Skeletal muscle cell (primary cell): ENCODE measurements around the gene CYB561D1.

Experiments
- DNase-seq: peaks from one replicate; pipeline ENCODE4 v3.0.0-alpha.2; 2010; ENCODE audit warnings: low read depth
- H3K4me3 ChIP-seq: 2 replicates; pipeline ENCODE4 v1.5.1; 2011; ENCODE audit warnings: low read depth, mild to moderate bottlenecking, control low read depth, low read length, moderate library complexity

The CYB561D1 gene

DNA sequence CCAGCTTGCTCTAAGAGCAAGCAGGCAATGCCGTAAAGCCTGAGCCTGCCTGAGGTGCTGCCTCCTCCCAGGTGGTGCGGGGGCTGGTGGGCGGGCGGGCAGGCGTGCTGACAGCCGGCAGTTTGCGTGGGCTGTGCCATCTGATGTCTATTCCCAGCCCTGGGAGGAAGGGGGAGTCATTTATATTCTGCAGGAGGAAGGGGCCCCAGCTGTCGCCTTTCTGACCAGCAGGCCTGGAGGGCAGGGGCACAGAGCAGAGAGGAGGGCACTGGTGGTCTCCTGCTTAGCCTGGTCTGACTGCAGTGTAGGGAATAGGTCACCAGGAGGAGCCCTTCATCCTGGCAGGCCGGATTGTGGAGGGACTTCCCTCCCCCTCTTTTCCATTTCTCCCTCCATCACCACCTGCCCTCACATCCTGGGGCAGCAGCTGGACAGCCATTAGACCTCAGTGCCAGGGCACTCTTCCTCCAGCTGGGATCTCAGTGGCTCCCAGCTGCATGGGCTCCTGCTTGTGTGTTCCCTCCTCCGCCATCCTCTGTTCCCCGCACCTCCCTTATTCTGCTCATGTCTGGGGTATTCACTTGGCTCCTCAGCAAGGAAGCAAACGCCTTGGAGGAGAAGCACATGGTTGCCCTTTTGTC is 4.4 kb downstream of the CYB561D1 start:
- no peak for DNase-seq
- H3K4me3 ChIP-seq, result no peak overlapping the region

DNA sequence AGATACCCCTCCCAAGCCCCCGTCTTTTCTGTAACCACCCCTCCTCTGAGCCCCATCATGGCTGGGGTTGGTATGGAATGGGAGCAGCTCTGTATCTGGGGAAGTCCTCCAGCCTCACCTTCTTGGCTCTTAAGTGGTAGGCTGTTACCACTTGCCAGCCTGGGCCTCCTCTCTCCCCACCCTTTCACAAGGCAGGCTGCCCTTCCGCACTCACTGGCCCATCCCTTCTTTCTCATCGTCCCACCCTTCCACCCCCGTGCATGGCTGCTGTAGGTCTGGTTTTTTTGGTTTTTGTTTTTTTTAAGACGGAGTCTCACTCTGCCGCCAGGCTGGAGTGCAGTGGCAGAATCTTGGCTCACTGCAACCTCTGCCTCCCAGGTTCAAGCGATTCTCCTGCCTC is 5.2 kb downstream of the CYB561D1 start:
- DNase-seq, result no peak
- no peak overlapping the region for H3K4me3 ChIP-seq

DNA sequence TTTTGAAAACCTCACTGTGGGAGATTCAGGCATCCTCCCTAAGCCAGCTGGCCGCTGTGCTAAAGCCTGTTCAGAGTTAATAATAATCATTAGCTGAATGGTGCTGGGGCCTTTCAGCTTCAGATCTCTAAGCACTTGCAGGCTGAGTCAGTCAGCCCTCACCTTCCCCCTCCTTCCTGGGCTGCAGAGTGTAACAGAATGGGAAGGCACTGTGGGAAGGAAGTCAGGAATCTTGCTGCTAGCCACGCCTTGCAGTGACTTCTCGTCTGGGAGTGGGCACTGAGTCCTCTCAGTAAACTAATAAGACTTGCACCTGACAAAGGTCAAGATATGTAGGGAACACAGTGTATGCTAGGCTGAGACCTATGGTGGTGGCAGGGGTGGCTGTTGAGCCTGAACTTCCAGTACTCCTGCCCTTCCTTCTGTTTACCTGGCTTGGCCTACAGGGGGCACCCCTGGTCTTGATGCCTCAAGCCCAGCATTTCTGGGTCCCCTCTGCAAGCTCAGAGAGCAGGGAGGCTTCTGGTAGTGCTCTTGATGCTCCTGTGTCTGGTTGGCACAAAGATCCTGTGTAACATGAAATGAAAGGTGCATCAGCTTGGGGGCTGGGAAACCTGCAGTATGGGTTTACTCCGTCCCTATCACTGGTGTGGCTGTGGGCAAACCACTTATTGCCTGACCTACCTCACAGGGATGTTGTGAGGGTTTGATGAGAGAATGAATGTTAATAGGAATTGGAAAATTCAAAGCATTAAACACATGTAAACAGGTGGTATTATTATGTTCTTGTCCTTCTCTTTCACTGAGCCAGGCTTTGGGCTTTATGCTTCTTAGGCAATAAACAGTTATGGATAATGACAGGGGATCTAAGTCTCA is 6.0 kb downstream of the CYB561D1 start:
- H3K4me3 ChIP-seq, result no peak overlapping the region
- no peak for DNase-seq

DNA sequence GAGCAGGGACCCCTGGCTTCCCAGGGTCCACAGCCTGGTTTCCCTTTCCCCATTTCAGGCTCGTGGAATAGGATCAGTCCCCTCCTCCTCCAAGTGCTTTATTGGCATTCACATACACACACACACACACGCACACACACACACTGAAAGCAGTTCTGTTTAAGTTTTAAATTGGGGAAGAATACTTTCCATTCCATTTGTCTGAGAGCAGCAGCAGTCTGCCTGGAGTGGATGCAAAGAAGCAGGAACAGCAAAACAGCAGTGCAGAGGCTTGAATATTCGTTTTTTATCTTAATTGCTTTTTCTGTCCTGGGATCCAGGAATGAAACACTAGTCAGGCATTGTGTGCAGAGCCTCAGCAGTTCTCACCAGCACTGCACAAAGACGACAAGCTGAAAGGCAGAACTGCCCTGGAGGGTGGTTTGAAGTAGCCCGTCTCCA is 7.1 kb downstream of the CYB561D1 start:
- H3K4me3 ChIP-seq, result no peak overlapping the region

DNA sequence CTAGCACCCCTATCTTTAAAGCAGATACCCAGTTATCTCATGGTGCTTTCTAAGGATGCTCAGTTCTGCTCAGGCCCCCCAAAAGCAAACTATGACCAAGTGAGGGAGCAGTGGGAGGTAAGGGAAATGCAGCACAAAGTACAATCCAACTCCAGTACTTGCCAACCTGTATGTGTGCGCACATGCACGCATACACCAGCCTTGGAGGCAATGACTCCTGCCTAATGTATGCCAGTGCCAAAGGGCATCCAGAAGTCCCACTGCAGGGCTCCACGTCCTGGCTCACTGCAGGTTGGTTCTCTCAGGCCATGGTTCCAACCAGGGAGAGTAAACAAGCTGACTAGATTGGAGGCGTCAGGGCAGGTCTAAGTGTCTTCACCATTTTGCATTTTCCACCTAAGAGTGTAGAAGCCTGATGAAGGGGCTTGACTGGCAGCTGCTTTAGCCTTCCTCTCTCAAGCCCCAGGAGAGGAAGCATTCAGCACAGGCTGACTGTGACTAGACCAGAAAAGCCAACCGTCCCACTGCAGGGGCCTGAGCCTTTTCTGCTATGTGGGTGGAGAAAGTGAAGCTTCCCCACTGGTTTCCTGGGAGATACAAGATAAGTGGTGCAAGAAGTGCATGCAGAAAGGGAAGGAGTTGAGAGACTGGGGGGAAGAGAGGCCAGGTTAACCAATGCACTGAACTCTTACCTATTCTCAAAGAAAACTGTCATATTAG is 7.9 kb downstream of the CYB561D1 start:
- H3K4me3 ChIP-seq, result no peak overlapping the region
- DNase-seq, result no peak

More for the DNA sequence above, 7.1 kb downstream of the CYB561D1 start:
- DNase-seq, result no peak

DNA sequence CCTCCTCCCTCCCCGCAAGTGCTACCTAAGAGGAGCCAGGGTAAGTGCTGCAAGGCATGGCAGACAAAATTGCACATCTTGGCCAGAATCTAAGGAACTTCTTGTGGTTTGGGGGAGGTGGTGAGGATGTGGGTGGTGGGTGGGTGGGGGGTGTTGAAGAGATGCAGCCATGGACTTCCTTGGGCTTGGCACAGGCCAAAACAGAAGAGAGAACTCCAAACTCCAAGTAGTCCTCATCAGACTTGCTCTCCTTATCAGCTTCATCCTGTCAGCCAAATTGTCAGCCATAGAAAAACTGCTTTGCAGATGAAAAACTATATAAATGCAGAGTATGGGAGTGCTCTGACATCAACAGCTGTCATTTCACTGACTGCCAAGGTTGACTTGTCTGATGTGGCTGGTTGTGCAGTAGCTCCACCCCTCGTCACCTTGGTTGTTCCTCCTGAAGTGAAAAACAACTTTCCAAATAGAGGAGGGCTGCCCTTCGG is 8.5 kb downstream of the CYB561D1 start:
- no peak for DNase-seq
- no peak overlapping the region for H3K4me3 ChIP-seq

DNA sequence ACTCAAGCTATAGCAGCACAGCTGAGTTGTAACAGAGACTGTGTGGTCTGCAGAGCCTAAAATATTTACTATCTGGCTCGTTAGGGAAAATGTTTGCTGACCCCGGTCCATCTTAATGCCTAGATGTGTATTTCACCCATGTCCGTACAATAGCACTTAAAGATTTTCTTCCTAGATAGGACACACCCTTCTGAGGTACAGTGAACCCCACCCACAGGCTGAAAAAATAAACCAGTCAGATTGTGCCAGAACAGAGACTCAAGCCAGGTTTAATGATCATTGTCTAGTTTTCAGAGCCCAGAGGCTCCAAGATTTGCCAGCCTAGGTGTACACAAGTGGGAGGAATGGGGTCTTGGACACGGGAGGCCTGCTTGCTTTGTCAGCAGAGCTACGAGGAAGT is 10.0 kb downstream of the CYB561D1 start:
- H3K4me3 ChIP-seq, result no peak overlapping the region
- no peak for DNase-seq

DNA sequence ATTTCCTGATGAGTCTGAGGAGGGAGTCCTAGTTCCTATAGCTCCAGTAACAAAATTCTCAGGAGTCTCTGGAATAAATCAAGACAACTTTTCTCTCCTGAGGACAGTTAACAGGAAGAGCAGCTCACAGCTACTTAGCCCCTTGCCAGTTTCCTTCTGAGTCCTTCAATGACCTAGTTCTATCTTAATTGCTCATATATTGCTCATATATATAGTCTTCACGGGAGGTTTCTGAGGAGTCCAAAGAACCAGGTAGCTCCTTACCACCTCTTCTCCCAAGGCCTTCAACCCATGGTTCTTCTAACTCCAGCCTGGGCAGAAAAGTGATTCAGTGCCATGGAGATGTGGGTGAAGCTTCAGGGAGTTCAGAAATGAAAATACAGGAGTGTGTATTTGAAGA is 11.1 kb downstream of the CYB561D1 start:
- no peak overlapping the region for H3K4me3 ChIP-seq
- no peak for DNase-seq

DNA sequence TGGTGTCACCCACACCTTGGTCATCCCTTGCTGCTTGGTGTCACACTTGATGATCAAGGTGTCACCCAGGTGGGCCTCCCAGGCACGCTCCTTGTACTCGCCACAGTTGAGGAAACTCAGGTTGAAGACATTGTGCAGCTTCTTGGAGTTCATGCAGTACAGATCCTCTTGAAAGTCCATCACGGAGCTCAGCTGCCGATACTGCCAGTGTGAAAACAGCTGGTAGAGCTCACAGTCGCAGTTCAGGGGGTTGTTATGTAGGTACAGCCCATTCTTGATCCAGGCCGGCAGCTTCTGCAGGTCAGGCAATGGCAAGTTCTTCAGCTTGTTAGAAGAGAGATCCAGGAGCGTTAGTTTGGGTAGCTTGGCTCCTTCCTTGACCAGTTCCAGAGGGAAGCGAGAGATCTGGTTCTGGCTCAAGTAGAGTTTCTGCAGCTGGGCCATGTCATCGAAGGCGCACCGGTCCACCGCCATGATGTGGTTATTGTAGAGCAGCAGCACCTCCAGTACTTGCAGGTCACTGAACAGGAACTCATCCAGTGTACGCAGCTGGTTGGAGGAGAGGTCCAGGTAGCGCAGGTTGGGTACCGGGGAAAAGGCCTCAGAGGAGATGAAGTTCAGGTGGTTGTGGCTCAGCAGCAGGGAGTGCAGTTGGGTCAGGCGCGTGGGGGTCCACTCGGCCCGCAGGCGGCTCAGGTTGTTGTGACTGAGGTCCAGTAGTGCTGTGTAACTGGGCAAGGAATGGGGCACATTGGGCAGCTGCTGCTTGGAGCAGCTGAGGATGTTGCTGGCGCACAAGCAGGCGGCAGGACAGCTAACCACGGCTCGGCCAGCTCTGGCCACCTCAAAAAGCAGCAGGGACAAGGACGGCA is 14.3 kb downstream of the CYB561D1 start:
- DNase-seq, result no peak
- no peak overlapping the region for H3K4me3 ChIP-seq

DNA sequence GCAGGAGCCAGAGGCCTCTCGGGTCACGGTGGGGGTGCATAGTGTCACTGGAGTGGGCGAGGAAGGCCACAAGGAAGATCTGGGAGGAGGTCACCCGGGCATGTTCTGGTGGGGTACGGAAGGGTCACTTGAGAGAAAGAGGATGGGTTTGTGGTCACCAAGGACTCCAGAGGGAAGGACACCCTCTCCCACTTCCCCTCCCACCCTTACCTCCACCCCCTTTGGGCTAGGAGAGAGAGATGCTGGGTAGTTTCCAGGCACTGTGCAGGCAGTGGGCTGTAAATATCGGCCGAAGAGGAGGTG is 14.9 kb downstream of the CYB561D1 start:
- no peak overlapping the region for H3K4me3 ChIP-seq
- DNase-seq, result no peak

DNA sequence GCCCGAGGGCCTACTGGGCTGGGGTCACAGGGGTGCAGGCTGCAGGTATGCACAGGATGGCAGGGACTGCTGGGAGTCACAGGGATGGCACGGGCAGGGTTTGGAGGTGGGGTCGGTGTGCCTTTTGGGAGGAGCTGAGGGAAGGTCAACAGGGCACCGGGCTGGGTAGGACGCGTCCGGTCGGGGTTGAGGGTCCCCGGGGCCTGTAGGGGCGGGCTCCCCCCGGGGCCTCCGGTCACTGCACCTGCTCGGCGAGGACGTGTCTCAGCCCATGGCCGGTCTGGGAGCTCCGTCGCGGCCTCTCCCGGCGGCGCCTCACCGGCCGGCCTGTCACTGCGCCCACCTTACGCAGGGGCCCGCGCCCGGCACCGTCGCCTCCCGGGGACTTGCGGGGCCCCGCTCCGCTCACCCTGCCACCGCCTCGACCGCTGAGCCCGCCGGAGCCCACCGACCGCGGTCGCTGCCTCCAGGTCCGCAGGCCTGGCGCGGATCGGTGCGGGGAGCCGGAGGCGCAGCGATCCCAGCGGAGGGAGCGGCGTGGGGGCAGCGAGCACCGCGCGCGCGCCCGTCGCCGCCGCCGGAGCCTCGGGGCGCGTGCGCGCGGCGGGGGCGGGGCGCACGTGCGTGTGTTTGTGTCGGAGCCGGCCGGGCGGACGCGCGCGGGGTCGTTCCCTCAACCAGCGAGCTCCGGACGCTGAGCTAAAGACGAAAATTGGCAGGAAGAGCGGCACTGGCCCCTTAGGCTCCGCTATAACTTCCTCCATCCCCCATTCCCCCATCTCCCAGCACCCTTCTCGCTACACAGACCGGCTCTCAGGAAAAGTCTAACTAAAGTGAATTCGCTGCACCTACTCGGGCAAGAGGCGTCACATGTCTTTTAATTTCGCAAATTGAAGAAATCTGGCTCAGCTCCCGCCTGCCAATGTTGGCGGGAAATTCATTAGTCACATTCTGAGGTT is 15.6 kb downstream of the CYB561D1 start, which contains the start of gene AMIGO1:
AMIGO1 (minus strand) TSS at position 552 of the 959 bp plus-strand sequence. CDS start 815 bp downstream, outside the sequence.
- peak within 1 kb of the TSS; percentile 57 for H3K4me3 ChIP-seq
- DNase-seq, result no peak

DNA sequence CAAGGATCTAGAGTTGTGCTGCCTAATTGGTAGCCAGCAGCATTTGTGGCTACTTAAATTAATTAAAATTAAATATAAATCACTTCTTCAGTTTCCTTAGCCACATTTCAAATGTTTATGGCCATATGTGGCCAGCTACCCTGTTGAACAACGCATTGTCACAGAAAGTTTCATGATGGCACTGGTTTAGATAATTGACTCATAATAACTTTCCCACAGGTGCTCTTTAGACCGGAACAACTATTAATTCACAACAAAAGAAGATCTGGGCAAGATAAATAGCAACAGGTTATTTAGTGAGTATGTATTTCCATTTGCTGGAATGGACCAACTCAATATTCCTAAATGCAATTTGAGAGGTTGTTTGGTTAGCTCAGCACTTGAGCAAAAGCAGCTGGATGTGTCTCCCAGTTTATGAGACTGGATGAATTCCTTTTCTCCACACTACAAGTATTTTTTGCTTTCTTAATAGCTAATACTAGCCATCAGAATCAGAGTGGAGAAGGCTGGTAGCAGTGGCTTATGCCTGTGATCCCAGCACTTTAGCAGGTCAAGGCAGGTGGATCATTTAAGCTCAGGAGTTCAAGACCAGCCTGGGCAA is 19.3 kb downstream of the CYB561D1 start:
- DNase-seq, result no peak
- H3K4me3 ChIP-seq, result no peak overlapping the region

DNA sequence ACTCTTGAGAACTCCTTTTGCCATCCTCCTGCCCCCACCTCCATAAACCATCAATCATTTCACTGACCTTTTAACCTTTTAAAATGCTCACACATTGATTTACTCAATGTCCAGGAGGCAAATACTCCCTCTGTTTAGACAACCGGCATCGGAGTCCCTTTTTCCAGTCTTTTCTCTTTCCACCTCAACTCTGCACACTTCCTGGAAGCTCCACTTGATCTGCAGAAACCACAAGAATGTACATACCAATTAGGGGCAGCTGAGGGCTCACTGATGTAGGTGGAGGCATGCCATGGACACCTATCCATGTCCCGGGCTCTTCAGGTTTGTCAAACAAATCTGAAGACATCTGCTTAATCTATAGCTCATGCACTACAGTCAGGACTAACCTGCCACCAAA is 21.0 kb downstream of the CYB561D1 start:
- DNase-seq, result no peak
- no peak overlapping the region for H3K4me3 ChIP-seq

DNA sequence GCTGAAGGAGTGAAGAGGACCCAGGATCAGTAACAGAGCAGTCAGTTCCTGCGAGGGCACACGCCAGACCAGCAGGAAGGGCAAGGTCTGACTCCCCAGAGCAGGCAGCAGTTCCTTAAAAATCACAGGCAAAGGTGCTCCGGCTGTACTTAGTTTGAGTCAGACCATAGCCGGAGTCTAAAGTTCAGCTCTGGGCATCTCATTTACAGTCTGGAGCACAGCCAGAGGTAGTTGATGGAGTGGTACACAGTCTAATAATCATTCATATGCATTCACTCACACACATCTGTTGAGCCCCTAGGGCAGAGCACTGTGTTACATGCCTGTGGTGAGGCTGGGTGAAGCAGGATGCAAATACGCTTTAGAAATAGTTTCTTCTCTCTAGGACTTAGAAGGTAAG is 23.0 kb downstream of the CYB561D1 start:
- H3K4me3 ChIP-seq, result no peak overlapping the region
- no peak for DNase-seq

DNA sequence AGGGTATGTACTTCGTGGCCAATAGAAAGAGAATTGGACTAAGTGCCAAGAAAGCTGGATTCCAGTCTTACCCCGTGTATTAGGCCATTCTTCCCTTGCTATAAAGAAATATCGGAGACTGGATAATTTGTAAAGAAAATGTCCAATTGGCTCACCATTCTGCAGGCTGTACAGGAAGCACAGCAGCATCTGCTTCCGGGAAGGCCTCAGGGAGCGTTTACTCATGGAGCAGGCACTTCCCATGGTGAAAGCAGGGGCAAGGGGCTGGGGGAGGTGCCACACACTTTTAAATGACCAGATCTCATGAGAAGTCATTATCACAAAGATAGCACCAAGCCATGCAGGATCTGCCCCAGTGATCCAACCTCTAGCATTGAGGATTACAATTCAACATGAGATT is 23.4 kb downstream of the CYB561D1 start:
- no peak for DNase-seq
- H3K4me3 ChIP-seq, result no peak overlapping the region

DNA sequence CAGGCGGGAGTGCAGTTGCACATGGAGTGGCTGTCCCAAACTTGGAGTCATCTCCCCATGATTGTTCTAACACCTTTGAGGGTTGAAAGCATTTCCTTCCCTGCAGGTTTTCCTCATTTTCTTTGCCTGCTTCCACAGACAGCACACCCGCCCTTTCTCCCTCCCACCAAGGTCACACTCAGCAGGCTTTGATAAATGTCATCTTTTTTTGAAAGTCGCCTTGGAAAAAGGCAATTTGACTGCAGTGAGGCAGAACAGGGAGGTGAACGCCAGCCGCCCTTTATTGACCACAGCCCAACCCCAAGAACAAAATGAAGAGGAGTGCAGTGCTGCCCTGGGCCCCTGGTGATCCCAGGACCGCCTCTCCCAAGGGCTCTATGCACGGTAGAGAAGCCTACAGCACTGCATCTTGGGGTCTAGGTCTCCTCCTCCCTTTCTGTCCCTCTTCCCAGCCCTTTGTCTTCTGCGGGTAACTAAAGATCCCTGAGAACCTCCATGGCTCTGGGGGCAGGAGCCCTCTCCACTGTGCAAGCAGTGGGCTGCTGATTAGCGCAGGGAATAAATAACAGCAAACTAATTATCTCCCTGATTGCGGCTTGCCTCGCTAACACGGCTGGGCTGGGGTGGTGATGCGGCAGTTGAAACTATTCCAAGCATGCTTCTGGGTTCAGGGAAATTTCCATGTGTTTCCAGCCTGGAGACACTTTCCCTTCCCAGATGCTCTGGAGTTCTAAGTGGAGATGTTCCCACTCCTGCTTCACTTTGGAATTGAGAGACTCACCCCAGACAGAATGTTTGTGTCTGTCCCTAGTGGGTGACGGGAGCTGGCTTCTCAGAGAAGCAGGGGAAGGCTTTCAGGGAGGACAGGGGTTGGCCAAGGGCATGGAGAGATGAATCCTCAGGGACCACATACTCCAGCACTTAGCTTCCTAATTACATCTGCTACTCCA is 27.4 kb downstream of the CYB561D1 start:
- no peak for DNase-seq
- no peak overlapping the region for H3K4me3 ChIP-seq

DNA sequence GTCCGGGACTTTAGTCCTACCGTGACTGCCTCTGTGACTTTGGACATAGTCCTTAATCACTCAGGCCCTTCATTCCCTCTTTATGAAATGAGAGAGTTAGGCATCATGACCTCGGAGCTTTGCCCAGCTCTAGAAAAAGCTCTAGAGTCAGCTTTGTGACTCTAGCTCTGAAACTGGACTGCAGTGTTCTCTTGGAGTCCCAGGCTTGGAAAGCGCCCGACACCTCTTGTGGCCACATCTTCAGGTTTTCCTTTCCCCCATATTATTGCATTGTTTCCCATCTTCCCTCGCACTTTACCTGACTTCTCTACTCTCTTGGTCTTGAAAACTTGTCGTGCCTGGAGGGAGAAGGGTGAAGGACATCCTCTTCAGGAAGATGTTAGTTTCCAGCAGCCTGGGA is 28.1 kb downstream of the CYB561D1 start:
- no peak for DNase-seq
- H3K4me3 ChIP-seq, result no peak overlapping the region
